RWPE1 (cell line): Measurements from ENCODE around the gene AKT3.

ENCODE experiments used
- CTCF ChIA-PET: fragments of 350-600 bp; sonication (Branson Sonifier 250); formaldehyde crosslinking; extraction: SDS; loops from one replicate; lab custom pipeline; 2021; lab: Yijun Ruan, JAX
- POLR2A ChIA-PET: fragments of 400-600 bp; formaldehyde crosslinking; extraction: SDS; loops from one replicate; lab custom pipeline; 2020; ENCODE audit warnings: antibody characterized with exemption; ENCODE audit not compliant: low non-redundant PET; lab: Yijun Ruan, JAX
- DNase-seq: peaks from one replicate; pipeline ENCODE4 v3.0.0; 2012; ENCODE audit warnings: low spot score
- H3K27ac ChIP-seq: fragments of 450-650 bp; 2 replicates; pipeline ENCODE4 v1.5.1; 2017
- CTCF ChIP-seq: fragments of 450-650 bp; conservative IDR thresholded peaks from 2 replicates; pipeline ENCODE4 v1.5.1; 2017; ENCODE audit warnings: low read depth, mild to moderate bottlenecking

AKT3 gene

GRCh38 chr1:243558576-243558975 is 291.5 kb downstream of the AKT3 start:
- no peak for DNase-seq
- no peak for TF ChIP-seq CTCF
- ChIA-PET POLR2A (no interaction called here), CTCF (no interaction called here)
- no peak overlapping the region for H3K27ac ChIP-seq

GRCh38 chr1:243557866-243558265 is 292.2 kb downstream of the AKT3 start:
- no peak for DNase-seq
- TF ChIP-seq CTCF: no peak
- POLR2A ChIA-PET: no interaction called here
- CTCF ChIA-PET: interaction anchor here (0.7 kb wide), 1 partner anchor 197 kb away, joined by 3 read pairs; no protein-coding TSS in a partner anchor
- no peak overlapping the region for H3K27ac ChIP-seq

- no peak for TF ChIP-seq CTCF
- ChIA-PET POLR2A (no interaction called here), CTCF (no interaction called here)
- no peak for DNase-seq
- no peak overlapping the region for H3K27ac ChIP-seq
These were observed 295.4 kb downstream of the AKT3 start for GRCh38 chr1:243554686-243555085.

- TF ChIP-seq CTCF: no peak
- DNase-seq: no peak
- POLR2A ChIA-PET: no interaction called here
- CTCF ChIA-PET: interaction anchor here (0.9 kb wide), 1 partner anchor 7 kb away, joined by 4 read pairs; no protein-coding TSS in a partner anchor
- H3K27ac ChIP-seq: no peak overlapping the region
These were observed 297.0 kb downstream of the AKT3 start for GRCh38 chr1:243553090-243553489.

- no peak overlapping the region for H3K27ac ChIP-seq
- POLR2A ChIA-PET: no interaction called here
- CTCF ChIA-PET: no interaction called here
- no peak for TF ChIP-seq CTCF
- no peak for DNase-seq
These were observed 299.8 kb downstream of the AKT3 start for GRCh38 chr1:243550276-243550675.

- no peak for TF ChIP-seq CTCF
- H3K27ac ChIP-seq: no peak overlapping the region
- DNase-seq: no peak
- CTCF ChIA-PET: no interaction called here
- POLR2A ChIA-PET: no interaction called here
These were observed 300.3 kb downstream of the AKT3 start for GRCh38 chr1:243549791-243550190.
